Astrocyte (in vitro differentiated cells and primary cell): ENCODE data around the gene PLAGL2. TPM values are rescaled to one million over a fixed set of nuclear protein-coding genes. Genes with fewer than 3 reads are reported as not detected.
"Not testable (repeated sequence)": the region's sequence is repeated elsewhere in the genome, so short reads cannot be mapped to it uniquely, and the experiment has no call there.

Experiments used
- DNase-seq: peaks from one replicate; pipeline ENCODE4 v3.0.0-alpha.2; 2010; ENCODE audit warnings: low read depth
- FAIRE-seq: peaks from 2 replicates; lab custom pipeline; 2011; peaks lifted over from hg19 to GRCh38; lab: Jason Lieb, UNC
- H2AFZ ChIP-seq: 2 replicates; pipeline ENCODE4 v1.6.0; 2012; ENCODE audit warnings: low read depth, low read length, inconsistent platforms
- H3K27ac ChIP-seq: 2 replicates; pipeline ENCODE4 v1.5.1; 2011; ENCODE audit warnings: low read depth, low read length, inconsistent platforms
- H3K27me3 ChIP-seq: 2 replicates; pipeline ENCODE4 v1.6.0; 2011; ENCODE audit warnings: low read length, inconsistent platforms; ENCODE audit not compliant: insufficient read depth
- H3K36me3 ChIP-seq: 2 replicates; pipeline ENCODE4 v1.5.1; 2011; ENCODE audit warnings: low read length, inconsistent platforms; ENCODE audit not compliant: insufficient read depth
- H3K4me1 ChIP-seq: 2 replicates; pipeline ENCODE4 v1.5.1; 2011; ENCODE audit warnings: low read length, inconsistent platforms; ENCODE audit not compliant: insufficient read depth
- H3K4me2 ChIP-seq: 2 replicates; pipeline ENCODE4 v1.6.0; 2012; ENCODE audit warnings: low read length, inconsistent platforms
- H3K4me3 ChIP-seq: 2 replicates; pipeline ENCODE4 v1.5.1; 2011; ENCODE audit warnings: low read depth, mild to moderate bottlenecking, low read length, inconsistent platforms; ENCODE audit not compliant: insufficient read depth
- H3K79me2 ChIP-seq: 2 replicates; pipeline ENCODE4 v1.6.0; 2012; ENCODE audit warnings: mild to moderate bottlenecking, low read length, inconsistent platforms; ENCODE audit not compliant: insufficient read depth
- H3K9ac ChIP-seq: 2 replicates; pipeline ENCODE4 v1.6.0; 2012; ENCODE audit warnings: mild to moderate bottlenecking, low read length, inconsistent platforms
- H3K9me3 ChIP-seq: 2 replicates; pipeline ENCODE4 v1.5.1; 2012; ENCODE audit warnings: low read depth, mild to moderate bottlenecking, low read length, inconsistent platforms; ENCODE audit not compliant: insufficient read depth
- H4K20me1 ChIP-seq: 2 replicates; pipeline ENCODE4 v1.6.0; 2012; ENCODE audit warnings: low read length, inconsistent platforms; ENCODE audit not compliant: insufficient read depth
- H3K27ac Mint-ChIP-seq: one replicate; pipeline ENCODE4 v1.8.0; 2021; ENCODE audit warnings: mild to moderate bottlenecking, mixed read lengths; ENCODE audit not compliant: unreplicated experiment
- H3K27me3 Mint-ChIP-seq: one replicate; pipeline ENCODE4 v1.8.0; 2021; ENCODE audit warnings: low read depth, mixed read lengths; ENCODE audit not compliant: unreplicated experiment
- H3K36me3 Mint-ChIP-seq: one replicate; pipeline ENCODE4 v1.8.0; 2021; ENCODE audit warnings: low read depth, mixed read lengths; ENCODE audit not compliant: unreplicated experiment
- H3K4me1 Mint-ChIP-seq: one replicate; pipeline ENCODE4 v1.8.0; 2021; ENCODE audit warnings: low read depth, mixed read lengths; ENCODE audit not compliant: unreplicated experiment
- H3K4me3 Mint-ChIP-seq: one replicate; pipeline ENCODE4 v1.8.0; 2021; ENCODE audit warnings: mild to moderate bottlenecking, moderate library complexity, mixed read lengths; ENCODE audit not compliant: unreplicated experiment
- H3K9me3 Mint-ChIP-seq: one replicate; pipeline ENCODE4 v1.8.0; 2021; ENCODE audit warnings: mild to moderate bottlenecking, mixed read lengths; ENCODE audit not compliant: unreplicated experiment
- CTCF ChIP-seq: IDR thresholded peaks from 2 replicates; pipeline ENCODE4 v1.5.1; 2011; ENCODE audit warnings: low read depth, mild to moderate bottlenecking, inconsistent platforms, low read length, moderate library complexity; ENCODE audit not compliant: insufficient read depth
- EZH2 ChIP-seq: IDR thresholded peaks from 2 replicates; pipeline ENCODE4 v1.6.1; 2012; ENCODE audit warnings: mild to moderate bottlenecking, low read length, inconsistent platforms; ENCODE audit not compliant: insufficient read depth
- total RNA-seq: library from RNA; stranded (reverse); gene quantifications from 2 replicates; pipeline ENCODE4 v1.2.1, GENCODE V29; 2021

Gene PLAGL2
- total RNA-seq, 1 donor from 2014 or later = 15.3 TPM

GRCh38 chr20:32199006-32199405 is 8.5 kb downstream of the PLAGL2 start:
- no peaks in the 10 kb centered on the region for H3K27me3 Mint-ChIP-seq
- no peak overlapping the region for H3K4me3 Mint-ChIP-seq
- H3K9me3 ChIP-seq = no peaks in the 10 kb centered on the region
- H3K4me1 ChIP-seq = peaks cover 11% of the 10 kb centered on the region
- peaks cover 21% of the 10 kb centered on the region for H3K36me3 Mint-ChIP-seq
- H4K20me1 ChIP-seq = peaks cover 72% of the 10 kb centered on the region
- FAIRE-seq (no peak), DNase-seq (no peak)
- H3K4me1 Mint-ChIP-seq = peaks cover 24% of the 10 kb centered on the region
- no peaks in the 10 kb centered on the region for H3K27me3 ChIP-seq
- no peak overlapping the region for H3K27ac Mint-ChIP-seq
- H3K9me3 Mint-ChIP-seq = no peaks in the 10 kb centered on the region
- peaks cover 63% of the 10 kb centered on the region for H3K79me2 ChIP-seq
- no peak overlapping the region for H3K27ac ChIP-seq
- no peak overlapping the region for H3K4me3 ChIP-seq
- H3K4me2 ChIP-seq = no peak overlapping the region
- H3K9ac ChIP-seq = no peak overlapping the region
- no peak overlapping the region for H2AFZ ChIP-seq
- H3K36me3 ChIP-seq = peaks cover 27% of the 10 kb centered on the region
- TF ChIP-seq CTCF (no peak), EZH2 (no peak)

- peaks cover 15% of the 10 kb centered on the region for H3K36me3 Mint-ChIP-seq
- H3K4me2 ChIP-seq, H3K27ac ChIP-seq, H3K27me3 Mint-ChIP-seq, H3K9me3 Mint-ChIP-seq, H3K27me3 ChIP-seq, H3K4me1 ChIP-seq, H3K9ac ChIP-seq, H2AFZ ChIP-seq, H3K4me3 ChIP-seq, DNase-seq, H3K9me3 ChIP-seq, H3K27ac Mint-ChIP-seq, FAIRE-seq, H3K4me3 Mint-ChIP-seq: not testable (repeated sequence)
- peaks cover 44% of the 10 kb centered on the region for H3K79me2 ChIP-seq
- H4K20me1 ChIP-seq = peaks cover 53% of the 10 kb centered on the region
- peaks cover 10% of the 10 kb centered on the region for H3K4me1 Mint-ChIP-seq
- peaks cover 23% of the 10 kb centered on the region for H3K36me3 ChIP-seq
These were observed 10.4 kb downstream of the PLAGL2 start for GRCh38 chr20:32197136-32197535.

GRCh38 chr20:32196613-32197012 is 10.9 kb downstream of the PLAGL2 start:
- H3K4me3 Mint-ChIP-seq, H3K4me1 ChIP-seq, DNase-seq, FAIRE-seq, H3K9me3 ChIP-seq, H3K4me3 ChIP-seq, H2AFZ ChIP-seq, H3K27ac ChIP-seq, H3K27ac Mint-ChIP-seq, H3K9me3 Mint-ChIP-seq, H3K9ac ChIP-seq, H3K27me3 Mint-ChIP-seq, H3K27me3 ChIP-seq, H3K4me2 ChIP-seq: not testable (repeated sequence)
- peaks cover 25% of the 10 kb centered on the region for H3K36me3 ChIP-seq
- H3K4me1 Mint-ChIP-seq = peaks cover 10% of the 10 kb centered on the region
- H3K36me3 Mint-ChIP-seq = peaks cover 15% of the 10 kb centered on the region
- peaks cover 40% of the 10 kb centered on the region for H3K79me2 ChIP-seq
- H4K20me1 ChIP-seq = peaks cover 48% of the 10 kb centered on the region

- Mint-ChIP-seq H3K4me1 (peaks cover 9% of the 10 kb centered on the region), H3K4me3 (no peak overlapping the region), H3K36me3 (peaks cover 12% of the 10 kb centered on the region), H3K9me3 (no peaks in the 10 kb centered on the region), H3K27ac (no peak overlapping the region), H3K27me3 (no peaks in the 10 kb centered on the region)
- FAIRE-seq (no peak), DNase-seq (no peak)
- Histone ChIP-seq H3K4me2 (no peak overlapping the region), H3K4me3 (no peak overlapping the region), H4K20me1 (peaks cover 38% of the 10 kb centered on the region), H3K9me3 (no peaks in the 10 kb centered on the region), H3K27ac (no peak overlapping the region), H3K79me2 (peaks cover 29% of the 10 kb centered on the region), H3K9ac (no peak overlapping the region), H3K4me1 (peaks cover 2% of the 10 kb centered on the region), H2AFZ (no peak overlapping the region), H3K27me3 (no peaks in the 10 kb centered on the region), H3K36me3 (peaks cover 25% of the 10 kb centered on the region)
- TF ChIP-seq EZH2 (no peak), CTCF (no peak)
These were observed 12.0 kb downstream of the PLAGL2 start for GRCh38 chr20:32195581-32195980.
